HG03139 (cell line): Measurements from ENCODE around the gene CCDC187.

ENCODE experiments used
- ATAC-seq: cut with Tn5 transposase; IDR thresholded peaks from one replicate; pipeline ENCODE4 v1.9.1; 2021; ENCODE audit not compliant: unreplicated experiment

CCDC187 gene

GRCh38 chr9:136339958-136340310, 36.0 kb upstream of the CCDC187 start:
- no peak for ATAC-seq

GRCh38 chr9:136339173-136339957, 35.5 kb upstream of the CCDC187 start:
- no peak for ATAC-seq

- ATAC-seq, result no peak
Measured at GRCh38 chr9:136338511-136338910, 34.6 kb upstream of the CCDC187 start.

GRCh38 chr9:136337416-136338395, 33.8 kb upstream of the CCDC187 start:
- ATAC-seq, result no peak

GRCh38 chr9:136336881-136337280, 33.0 kb upstream of the CCDC187 start:
- ATAC-seq, result no peak

GRCh38 chr9:136336156-136336870, 32.4 kb upstream of the CCDC187 start:
- no peak for ATAC-seq

- no peak for ATAC-seq
Measured at GRCh38 chr9:136335296-136336155, 31.6 kb upstream of the CCDC187 start.

- ATAC-seq, result no peak
Measured at GRCh38 chr9:136334541-136334940, 30.6 kb upstream of the CCDC187 start.

GRCh38 chr9:136333486-136333885, 29.6 kb upstream of the CCDC187 start:
- no peak for ATAC-seq

GRCh38 chr9:136333045-136333444, 29.2 kb upstream of the CCDC187 start:
- ATAC-seq, result no peak

GRCh38 chr9:136332482-136332983, 28.6 kb upstream of the CCDC187 start:
- ATAC-seq, result no peak

- ATAC-seq, result no peak
Measured at GRCh38 chr9:136331556-136332481, 27.9 kb upstream of the CCDC187 start.

- no peak for ATAC-seq
Measured at GRCh38 chr9:136331030-136331429, 27.1 kb upstream of the CCDC187 start.

GRCh38 chr9:136330406-136330990, 26.6 kb upstream of the CCDC187 start:
- ATAC-seq, result no peak

GRCh38 chr9:136329636-136330405, 25.9 kb upstream of the CCDC187 start:
- ATAC-seq, result no peak

GRCh38 chr9:136329211-136329627, 25.3 kb upstream of the CCDC187 start:
- no peak for ATAC-seq

GRCh38 chr9:136328622-136329041, 24.7 kb upstream of the CCDC187 start:
- no peak for ATAC-seq
